Measurements from ENCODE around the gene NOXO1. TPM values are rescaled to one million over a fixed set of nuclear protein-coding genes. Genes with fewer than 3 reads are reported as not detected.

Gene NOXO1
- total and polyA plus RNA-seq, 9 of the 15 experiments (the other 6 are each of a cell fraction or from before 2014, with no cell fraction given), result not detected

- no peak for TF ChIP-seq TRIM28 (IDR thresholded peaks at IDR 0.05)
- no peak for TF ChIP-seq ZNF395 (CRISPR knock-in tag; IDR thresholded peaks at IDR 0.05)
- peak; percentile 55 for TF ChIP-seq SMC3 (conservative IDR thresholded peaks at IDR 0.05; ENCODE audit: insufficient read depth, low read depth, low read length)
- no peak for TF ChIP-seq NFIX (CRISPR knock-in tag; IDR thresholded peaks at IDR 0.05; ENCODE audit: low read depth)
- no peak for TF ChIP-seq CEBPZ (IDR thresholded peaks at IDR 0.05; ENCODE audit: borderline replicate concordance, low read depth, low read length)
- TF ChIP-seq ZNF511 (CRISPR knock-in tag; IDR thresholded peaks at IDR 0.05), result no peak
- TF ChIP-seq GTF2B (IDR thresholded peaks at IDR 0.05; ENCODE audit: extremely low read depth, insufficient read length), result no peak
- TF ChIP-seq THRAP3 (IDR thresholded peaks at IDR 0.05; ENCODE audit: borderline replicate concordance), result no peak
- no peak for TF ChIP-seq MXI1 (IDR thresholded peaks at IDR 0.05; ENCODE audit: low read depth, low read length)
- no peak for TF ChIP-seq HEY1 (CRISPR knock-in tag; IDR thresholded peaks at IDR 0.05; ENCODE audit: borderline replicate concordance)
- TF ChIP-seq ZNF239 (CRISPR knock-in tag; IDR thresholded peaks at IDR 0.05), result no peak
- no peak for TF ChIP-seq CBFA2T3 (IDR thresholded peaks at IDR 0.05)
- TF ChIP-seq SIRT6 (IDR thresholded peaks at IDR 0.05; ENCODE audit: low read depth, low read length), result no peak
- TF ChIP-seq RBM14 (IDR thresholded peaks at IDR 0.05; ENCODE audit: borderline replicate concordance, insufficient read depth, low read depth, low read length), result no peak
- TF ChIP-seq SETDB1 (IDR thresholded peaks at IDR 0.05; ENCODE audit: low read length), result no peak
- TF ChIP-seq PPARD (CRISPR knock-in tag; IDR thresholded peaks at IDR 0.05), result no peak
- peak; percentile 78 for TF ChIP-seq E2F1 (CRISPR knock-in tag; IDR thresholded peaks at IDR 0.05)
- TF ChIP-seq PHF8 (IDR thresholded peaks at IDR 0.05; ENCODE audit: borderline replicate concordance, low read length), result peak; percentile 97; the same call in 1 of the 2 replicates
Observed at GRCh38 chr16:1959269-1960039, 21.8 kb downstream of the NOXO1 start, which contains the start of gene NDUFB10 (continued).

Measured in K562 (cell line).